T-cell (primary cell): ENCODE data around the gene CRTC3. TPM values are rescaled to one million over a fixed set of nuclear protein-coding genes. Genes with fewer than 3 reads are reported as not detected.

Experiments
- ATAC-seq, 4 experiments: fragments of 200-7000 bp in 3 of 4; fragments of 150-1000 bp in 1 of 4; cut with Tn5 transposase; replicated peaks in 1 of 4; 1 replicate in 3 of 4; 2 replicates in 1 of 4; pipeline ENCODE4 v1.10.0; 2021; ENCODE audit warnings: moderate library complexity in 3 of 4, mild to moderate bottlenecking in 2 of 4, moderate number of reproducible peaks in 1 of 4
- CTCF ChIA-PET, 2 donors: fragments of 300-600 bp; sonication (Branson Sonifier 250); formaldehyde crosslinking; loops; one replicate each; lab custom pipeline; 2022; ENCODE audit warnings: antibody characterized with exemption in 2 of 2; lab: Charles Lee
- POLR2A ChIA-PET, 2 donors: fragments of 300-600 bp; sonication (Branson Sonifier 250); formaldehyde crosslinking; loops; one replicate each; lab custom pipeline; 2022; ENCODE audit warnings: antibody characterized with exemption in 2 of 2; lab: Charles Lee
- DNase-seq, 35 experiments: peaks; one replicate each; pipeline versions ENCODE4 v3.0.0 to v3.0.0-alpha.2; 2013 to 2023
- H3K27ac ChIP-seq: one replicate; pipeline ENCODE4 v1.5.1; 2013; ENCODE audit warnings: low read length
- H3K27me3 ChIP-seq, 2 experiments: replicated peaks in 1 of 2; 1 replicate in 1 of 2; 2 replicates in 1 of 2; pipeline versions ENCODE4 v1.6.1 to v1.7.0; 2013; ENCODE audit warnings: low read length in 1 of 2, mixed read lengths in 1 of 2; ENCODE audit not compliant: control insufficient read depth in 2 of 2, insufficient read depth in 2 of 2; ENCODE audit errors: extremely low read depth in 1 of 2
- H3K36me3 ChIP-seq, 2 donors: 1 replicate in 1 of 2; 2 replicates in 1 of 2; pipeline versions ENCODE4 v1.6.1 to v1.7.0; 2013; ENCODE audit warnings: low read length in 1 of 2; ENCODE audit not compliant: control insufficient read depth in 2 of 2, insufficient read depth in 1 of 2; ENCODE audit errors: extremely low read depth in 1 of 2
- H3K4me1 ChIP-seq, 2 experiments: 1 replicate in 1 of 2; 2 replicates in 1 of 2; pipeline versions ENCODE4 v1.6.1 to v1.7.0; 2013; ENCODE audit warnings: low read length in 2 of 2, mixed read lengths in 1 of 2; ENCODE audit not compliant: insufficient read depth in 2 of 2, control insufficient read depth in 1 of 2; ENCODE audit errors: extremely low read depth in 1 of 2
- H3K4me3 ChIP-seq, 2 donors: 1 replicate in 1 of 2; 2 replicates in 1 of 2; pipeline versions ENCODE4 v1.5.1 to v1.7.0; 2013; ENCODE audit warnings: mild to moderate bottlenecking in 2 of 2, low read length in 1 of 2, moderate library complexity in 1 of 2; ENCODE audit not compliant: control insufficient read depth in 1 of 2; ENCODE audit errors: extremely low read depth in 1 of 2
- H3K9me3 ChIP-seq: 2 replicates; pipeline ENCODE4 v1.7.0; 2013
- H3K27ac Mint-ChIP-seq, 2 donors: one replicate each; pipeline ENCODE4 v1.8.0; 2020 to 2021; ENCODE audit warnings: mild to moderate bottlenecking in 2 of 2, mixed read lengths in 2 of 2
- H3K27me3 Mint-ChIP-seq, 2 donors: one replicate each; pipeline ENCODE4 v1.8.0; 2021 to 2022; ENCODE audit warnings: mixed read lengths in 2 of 2
- H3K36me3 Mint-ChIP-seq: one replicate; pipeline ENCODE4 v1.8.0; 2021; ENCODE audit warnings: mixed read lengths
- H3K4me1 Mint-ChIP-seq, 3 donors: one replicate each; pipeline ENCODE4 v1.8.0; 2020 to 2022; ENCODE audit warnings: mixed read lengths in 3 of 3, mild to moderate bottlenecking in 1 of 3
- H3K4me3 Mint-ChIP-seq, 3 donors: one replicate each; pipeline ENCODE4 v1.8.0; 2020 to 2022; ENCODE audit warnings: mild to moderate bottlenecking in 3 of 3, mixed read lengths in 3 of 3, moderate library complexity in 3 of 3
- H3K9me3 Mint-ChIP-seq, 3 donors: one replicate each; pipeline ENCODE4 v1.8.0; 2020 to 2022; ENCODE audit warnings: mixed read lengths in 3 of 3
- WGBS: methylation state at CpG from one replicate; pipeline ENCODE4 v1.1.5; 2013; ENCODE audit warnings: missing lambda C conversion rate; ENCODE audit not compliant: insufficient coverage; 5-methylcytosine and 5-hydroxymethylcytosine counted together
- total RNA-seq, 35 experiments: library from RNA in 6 of 35; stranded (reverse) in 6 of 35; fragments of 120-200 nt in 1 of 35; gene quantifications; one replicate each; pipeline versions ENCODE4 v1.2.1 to v1.2.4 and lab custom pipeline; 2013 to 2026

CRTC3 gene
- total RNA-seq, 5 donors from 2014 or later (not counting 1 experiment from before 2014, with no cell fraction given): 88.3 to 119 (median 89.1) TPM

GRCh38 chr15:90552162-90552928 lies 22.6 kb downstream of the CRTC3 start:
- H3K4me3 Mint-ChIP-seq: no peak overlapping the region
- H3K27ac Mint-ChIP-seq: peak overlapping the region in 1 of 2 donors; percentile 17
- peaks cover 42% of the 10 kb centered on the region for H3K36me3 Mint-ChIP-seq
- no peaks in the 10 kb centered on the region for H3K27me3 ChIP-seq
- WGBS: 98% methylated on average over 6 of the region's 8 CpGs
- DNase-seq (no peak), ATAC-seq (no peak)
- H3K9me3 ChIP-seq: no peaks in the 10 kb centered on the region
- H3K4me3 ChIP-seq: no peak overlapping the region
- H3K27ac ChIP-seq: no peak overlapping the region
- POLR2A ChIA-PET: no interaction called here
- CTCF ChIA-PET: no interaction called here
- H3K4me1 Mint-ChIP-seq: peaks cover 56 to 70% (median 63%) of the 10 kb centered on the region in 3 donors
- H3K9me3 Mint-ChIP-seq: no peaks in the 10 kb centered on the region
- H3K27me3 Mint-ChIP-seq: no peaks in the 10 kb centered on the region
- H3K4me1 ChIP-seq: peaks cover 6 to 21% of the 10 kb centered on the region in 2 experiments
- peaks cover 0 to 36% of the 10 kb centered on the region in 2 donors for H3K36me3 ChIP-seq

- CTCF ChIA-PET: no interaction called here
- H3K4me1 ChIP-seq: peaks cover 11 to 21% of the 10 kb centered on the region in 2 experiments
- peaks cover 39% of the 10 kb centered on the region for H3K36me3 Mint-ChIP-seq
- no CpG with 5 or more reads among the region's 1 CpG for WGBS
- no peaks in the 10 kb centered on the region for H3K9me3 Mint-ChIP-seq
- H3K4me3 ChIP-seq: no peak overlapping the region
- no peak overlapping the region for H3K27ac ChIP-seq
- H3K27me3 Mint-ChIP-seq: no peaks in the 10 kb centered on the region
- ATAC-seq: no peak
- DNase-seq: no peak
- no peaks in the 10 kb centered on the region for H3K9me3 ChIP-seq
- H3K36me3 ChIP-seq: peaks cover 0 to 34% of the 10 kb centered on the region in 2 donors
- peaks cover 56 to 70% (median 63%) of the 10 kb centered on the region in 3 donors for H3K4me1 Mint-ChIP-seq
- no peak overlapping the region for H3K27ac Mint-ChIP-seq
- H3K27me3 ChIP-seq: no peaks in the 10 kb centered on the region
- H3K4me3 Mint-ChIP-seq: no peak overlapping the region
- POLR2A ChIA-PET: no interaction called here
These were observed 23.1 kb downstream of the CRTC3 start for GRCh38 chr15:90552929-90553211.

- no peak overlapping the region for H3K4me3 ChIP-seq
- ATAC-seq (no peak), DNase-seq (no peak)
- peaks cover 56 to 70% (median 63%) of the 10 kb centered on the region in 3 donors for H3K4me1 Mint-ChIP-seq
- ChIA-PET CTCF (no interaction called here), POLR2A (no interaction called here)
- H3K36me3 ChIP-seq: peaks cover 0 to 30% of the 10 kb centered on the region in 2 donors
- WGBS: no CpG with 5 or more reads among the region's 7 CpGs
- H3K27ac Mint-ChIP-seq: no peak overlapping the region
- H3K27me3 Mint-ChIP-seq: no peaks in the 10 kb centered on the region
- peaks cover 15 to 20% of the 10 kb centered on the region in 2 experiments for H3K4me1 ChIP-seq
- H3K27me3 ChIP-seq: no peaks in the 10 kb centered on the region
- H3K27ac ChIP-seq: no peak overlapping the region
- no peaks in the 10 kb centered on the region for H3K9me3 ChIP-seq
- no peaks in the 10 kb centered on the region for H3K9me3 Mint-ChIP-seq
- H3K4me3 Mint-ChIP-seq: no peak overlapping the region
- H3K36me3 Mint-ChIP-seq: peaks cover 40% of the 10 kb centered on the region
These were observed 23.6 kb downstream of the CRTC3 start for GRCh38 chr15:90553248-90553745.

GRCh38 chr15:90557186-90558084 lies 27.7 kb downstream of the CRTC3 start:
- Mint-ChIP-seq H3K9me3 (no peaks in the 10 kb centered on the region), H3K4me1 (peaks cover 78 to 83% (median 79%) of the 10 kb centered on the region in 3 donors), H3K4me3 (peak overlapping the region; percentile 2 to 49 (median 48)), H3K27me3 (no peaks in the 10 kb centered on the region), H3K36me3 (peaks cover 37% of the 10 kb centered on the region), H3K27ac (peak overlapping the region; percentile 83)
- ChIA-PET POLR2A (interaction anchor here in 1 of 2 donors (0.5 kb wide), 1 partner anchor 11 kb away, joined by 4 read pairs; no protein-coding TSS in a partner anchor), CTCF (interaction anchor here in 1 of 2 donors (0.6 kb wide), 2 partner anchors 15 to 18 kb away, joined by 3 to 6 read pairs; no protein-coding TSS in a partner anchor)
- Histone ChIP-seq H3K27ac (no peak overlapping the region), H3K36me3 (peaks cover 2 to 20% of the 10 kb centered on the region in 2 donors), H3K4me1 (peaks cover 38 to 39% of the 10 kb centered on the region in 2 experiments), H3K9me3 (no peaks in the 10 kb centered on the region), H3K4me3 (no peak overlapping the region), H3K27me3 (no peaks in the 10 kb centered on the region)
- DNase-seq (peak in 2 of 35 experiments; percentile 20 to 43), ATAC-seq (peak; percentile 11 to 38 (median 23))
- WGBS: 80% methylated on average over 5 of the region's 12 CpGs

GRCh38 chr15:90558171-90558573 lies 28.4 kb downstream of the CRTC3 start:
- peak overlapping the region in 1 of 3 donors; percentile 49 for H3K4me3 Mint-ChIP-seq
- no peaks in the 10 kb centered on the region for H3K27me3 Mint-ChIP-seq
- H3K27me3 ChIP-seq: no peaks in the 10 kb centered on the region
- CTCF ChIA-PET: no interaction called here
- no peak overlapping the region for H3K27ac ChIP-seq
- no peak overlapping the region for H3K4me3 ChIP-seq
- H3K36me3 ChIP-seq: peaks cover 2 to 13% of the 10 kb centered on the region in 2 donors
- DNase-seq (no peak), ATAC-seq (no peak)
- WGBS: 84% methylated on average over 4 of the region's 4 CpGs
- H3K27ac Mint-ChIP-seq: peak overlapping the region; percentile 83
- H3K9me3 ChIP-seq: no peaks in the 10 kb centered on the region
- POLR2A ChIA-PET: interaction anchor here in 1 of 2 donors (1.0 kb wide), 1 partner anchor 19 kb away, joined by 3 read pairs; no protein-coding TSS in a partner anchor
- H3K9me3 Mint-ChIP-seq: no peaks in the 10 kb centered on the region
- H3K4me1 Mint-ChIP-seq: peaks cover 78 to 83% (median 79%) of the 10 kb centered on the region in 3 donors
- peaks cover 34% of the 10 kb centered on the region for H3K36me3 Mint-ChIP-seq
- peaks cover 45 to 46% of the 10 kb centered on the region in 2 experiments for H3K4me1 ChIP-seq

GRCh38 chr15:90559119-90559518 lies 29.4 kb downstream of the CRTC3 start:
- Mint-ChIP-seq H3K27ac (peak overlapping the region; percentile 52 to 81), H3K36me3 (peaks cover 31% of the 10 kb centered on the region), H3K4me3 (no peak overlapping the region), H3K9me3 (no peaks in the 10 kb centered on the region), H3K4me1 (peaks cover 78 to 85% (median 82%) of the 10 kb centered on the region in 3 donors), H3K27me3 (no peaks in the 10 kb centered on the region)
- 80% methylated on average over 1 of the region's 1 CpG for WGBS
- DNase-seq (no peak), ATAC-seq (no peak)
- CTCF ChIA-PET: no interaction called here
- POLR2A ChIA-PET: interaction anchor here in 1 of 2 donors (1.0 kb wide), 1 partner anchor 20 kb away, joined by 3 read pairs; no protein-coding TSS in a partner anchor
- Histone ChIP-seq H3K27me3 (no peaks in the 10 kb centered on the region), H3K4me3 (no peak overlapping the region), H3K4me1 (peaks cover 55% of the 10 kb centered on the region in 2 experiments), H3K27ac (no peak overlapping the region), H3K36me3 (peaks cover 2 to 13% of the 10 kb centered on the region in 2 donors), H3K9me3 (no peaks in the 10 kb centered on the region)
